Putamen (tissue), 1 donor: ENCODE results near the gene FGF19.

Experiments
- DNase-seq: peaks from one replicate; pipeline ENCODE4 v3.0.0-alpha.2; 2016; ENCODE audit warnings: low spot score

The FGF19 gene

GRCh38 chr11:69716891-69717747 is 13.3 kb upstream of the FGF19 start:
- no peak for DNase-seq

- no peak for DNase-seq
These were observed 12.3 kb upstream of the FGF19 start for GRCh38 chr11:69716099-69716498.

GRCh38 chr11:69715446-69715845 is 11.6 kb upstream of the FGF19 start:
- DNase-seq: no peak

- DNase-seq: no peak
These were observed 8.3 kb upstream of the FGF19 start for GRCh38 chr11:69711822-69712801.

- DNase-seq: no peak
These were observed 5.0 kb upstream of the FGF19 start for GRCh38 chr11:69708736-69709401.

- no peak for DNase-seq
These were observed 3.4 kb upstream of the FGF19 start for GRCh38 chr11:69707176-69707575.

DNA sequence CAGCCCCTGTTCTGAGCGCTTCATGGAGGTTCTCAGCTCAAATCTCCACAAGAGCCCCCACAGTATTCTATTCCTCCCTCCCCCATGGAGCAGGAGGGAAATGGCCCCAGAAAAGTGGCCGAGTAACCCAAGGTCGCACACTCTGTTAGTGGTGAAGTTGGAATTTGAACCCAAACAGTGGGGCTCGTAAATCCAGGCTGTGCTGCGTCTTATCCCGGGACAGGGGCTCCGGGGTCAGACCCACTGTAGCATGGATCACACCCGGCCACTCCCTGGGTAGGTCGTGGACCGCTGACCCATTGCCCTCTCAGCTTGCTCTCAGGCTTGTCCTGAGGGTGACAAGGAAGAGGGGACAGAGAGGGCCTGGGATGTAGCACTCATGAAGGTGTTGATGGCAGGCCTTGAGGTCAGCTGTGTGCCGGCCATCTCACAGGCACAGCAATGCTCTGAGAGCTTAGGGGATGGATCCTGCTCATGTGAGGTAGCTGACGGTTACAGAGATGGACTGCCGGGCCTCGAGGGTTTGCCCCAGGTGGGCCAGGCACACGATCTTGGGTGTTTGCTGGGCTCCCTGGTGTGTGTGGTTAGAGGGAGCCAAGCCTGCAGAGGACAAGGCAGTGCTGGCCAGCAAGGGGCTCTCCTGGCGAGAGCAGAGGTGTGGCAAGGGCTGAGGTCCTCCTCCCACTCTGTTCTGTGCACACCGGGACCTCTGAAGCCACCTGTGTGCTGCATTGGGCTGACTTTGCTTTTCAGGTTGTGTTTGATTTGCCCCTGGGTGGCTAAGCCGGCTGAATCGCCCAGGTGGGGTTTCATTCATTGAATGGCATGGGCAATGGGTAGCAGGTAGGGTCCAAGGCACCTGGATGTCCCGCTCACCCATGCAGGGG is 2.3 kb upstream of the FGF19 start:
- DNase-seq: no peak

DNA sequence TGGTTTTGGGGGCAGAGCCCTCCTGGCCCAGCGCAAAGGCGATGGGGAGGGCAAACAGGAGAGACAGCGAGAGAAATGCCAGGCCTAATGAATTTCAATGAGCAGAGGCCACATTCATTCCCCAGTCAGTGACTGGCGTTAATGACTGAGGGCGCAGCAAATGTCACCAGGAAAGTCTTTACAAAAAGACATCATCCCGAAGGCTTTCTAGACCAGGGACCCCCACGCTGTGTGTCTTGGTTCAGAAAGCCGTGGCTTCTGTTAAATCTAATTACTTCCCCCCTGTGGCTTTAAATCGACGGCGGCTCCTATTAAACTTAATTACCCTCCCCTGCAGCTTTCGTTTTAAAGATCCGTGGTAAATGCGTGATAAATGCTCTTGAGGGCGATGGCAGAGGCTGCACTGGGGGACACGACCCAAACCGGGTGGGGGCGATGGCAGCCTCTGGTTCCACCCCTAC is 1.6 kb upstream of the FGF19 start:
- DNase-seq: no peak

- DNase-seq: no peak
These were observed 859 bp upstream of the FGF19 start for GRCh38 chr11:69704508-69705253.

- no peak for DNase-seq
These were observed 412 bp downstream of the FGF19 start for GRCh38 chr11:69703453-69703767.

DNA sequence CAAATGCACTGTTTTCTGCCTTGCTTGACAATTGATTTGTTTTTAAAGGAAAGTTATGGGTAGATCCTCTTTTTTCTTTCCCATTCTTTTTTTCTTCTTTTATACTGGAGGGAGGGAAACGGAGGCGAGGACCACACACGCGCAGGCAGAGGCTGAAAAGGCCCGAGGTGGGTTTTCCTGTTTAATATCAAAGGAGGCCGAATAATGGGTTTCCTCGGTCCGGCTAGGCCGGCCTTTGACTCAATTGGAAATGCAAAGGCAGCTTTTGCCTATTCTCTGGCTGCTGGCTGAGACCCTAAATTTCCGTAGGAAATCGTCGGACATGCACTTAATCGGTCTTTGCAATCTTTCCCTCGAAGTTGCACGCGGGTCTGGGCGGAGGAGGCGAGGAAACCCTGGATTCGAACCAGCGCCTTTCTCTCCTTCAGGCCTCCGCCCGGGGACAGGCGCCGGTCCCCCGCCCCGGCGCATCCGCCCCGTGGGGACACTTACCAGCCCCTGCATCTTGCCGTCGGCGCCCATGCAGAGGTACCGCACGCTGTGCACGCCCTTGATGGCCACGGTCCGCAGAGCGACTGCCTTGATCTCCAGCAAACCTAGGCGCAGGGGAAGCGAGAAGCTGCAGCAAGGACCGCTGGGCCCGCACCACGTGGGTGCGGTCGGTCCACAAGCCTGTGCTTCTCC is 911 bp downstream of the FGF19 start:
- no peak for DNase-seq

DNA sequence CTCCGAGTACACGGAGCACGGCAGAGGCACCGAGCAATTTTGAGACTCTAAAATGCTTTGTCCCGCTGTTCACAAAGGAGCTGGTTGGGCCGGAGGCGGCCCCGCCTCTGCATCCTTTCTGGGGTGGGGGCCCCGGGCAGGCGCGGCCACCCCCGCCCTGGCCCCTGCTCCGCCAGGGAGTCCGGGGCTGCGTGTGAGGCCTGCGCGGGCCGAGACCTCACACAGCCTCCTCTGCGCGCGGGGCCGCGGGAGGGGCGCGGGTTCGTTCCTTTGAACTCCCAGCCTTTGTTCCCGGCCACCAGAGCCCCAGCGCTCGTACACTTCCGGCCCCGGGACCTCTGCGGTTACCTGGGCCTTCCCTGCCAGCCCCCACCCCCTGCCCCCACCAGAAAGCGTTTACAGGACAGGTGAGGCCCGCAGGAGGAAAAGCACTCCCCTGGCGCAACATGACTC is 1.6 kb downstream of the FGF19 start:
- DNase-seq: no peak

DNA sequence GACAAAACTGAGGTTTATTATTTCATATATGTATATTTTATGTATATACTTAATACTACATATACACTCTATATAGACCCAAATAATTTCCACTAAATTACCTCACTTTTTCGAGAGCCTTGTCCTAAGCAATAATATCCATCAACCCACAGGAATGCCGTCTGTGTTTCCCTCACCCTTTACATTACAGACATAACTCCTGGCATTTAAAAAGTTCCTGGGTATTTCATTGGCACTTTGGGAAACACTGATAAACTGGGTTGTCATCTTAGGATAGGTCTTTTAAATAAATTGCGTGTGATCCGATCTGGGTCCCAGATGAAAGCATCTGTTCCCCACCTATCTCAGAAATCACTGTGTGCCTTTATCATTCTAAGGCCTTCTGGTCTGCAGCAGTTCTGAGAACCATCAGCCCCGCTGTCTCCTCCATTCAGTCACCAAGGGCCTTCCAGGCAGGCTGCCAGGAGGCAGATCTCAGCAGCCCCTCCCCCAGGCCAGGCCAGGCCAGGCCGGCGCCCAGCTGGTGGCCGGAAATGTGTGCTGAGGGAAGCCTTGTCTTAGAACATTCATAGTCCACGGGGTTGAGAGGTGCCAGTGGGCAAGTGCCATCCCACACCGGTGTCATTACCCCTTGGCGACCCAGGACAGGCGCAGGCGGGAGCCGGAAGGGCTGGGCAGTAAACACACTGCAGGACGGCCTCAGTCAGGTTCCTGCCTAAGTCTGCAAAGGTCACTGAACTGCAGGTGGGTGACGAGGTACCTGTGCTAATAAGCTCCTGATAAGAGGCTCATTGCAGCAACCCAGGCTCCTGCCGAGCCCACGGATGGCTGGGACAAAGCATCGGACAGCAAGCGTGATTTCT is 3.3 kb downstream of the FGF19 start:
- peak; percentile 32 for DNase-seq

- DNase-seq: no peak
These were observed 4.6 kb downstream of the FGF19 start for GRCh38 chr11:69699213-69699612.

DNA sequence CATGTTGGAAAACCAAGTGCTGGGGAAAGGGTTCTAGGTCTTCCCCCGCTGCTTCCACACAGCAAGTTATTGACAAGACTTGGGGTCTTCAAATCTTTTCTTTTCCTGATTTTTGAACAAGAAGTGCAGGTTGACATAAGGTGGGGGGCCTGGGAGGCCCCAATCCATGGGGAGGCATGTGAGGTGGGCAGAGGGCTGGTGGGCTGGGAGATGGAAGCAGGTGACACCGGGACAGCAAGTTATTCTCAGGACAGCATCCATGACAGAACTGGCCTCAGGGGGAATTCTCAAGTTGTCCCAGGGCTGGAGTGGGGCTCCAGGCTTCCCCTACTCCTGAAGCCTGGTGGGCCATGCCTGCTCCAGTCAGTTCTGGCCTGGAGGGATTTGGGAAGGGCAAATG is 5.5 kb downstream of the FGF19 start:
- DNase-seq: no peak

DNA sequence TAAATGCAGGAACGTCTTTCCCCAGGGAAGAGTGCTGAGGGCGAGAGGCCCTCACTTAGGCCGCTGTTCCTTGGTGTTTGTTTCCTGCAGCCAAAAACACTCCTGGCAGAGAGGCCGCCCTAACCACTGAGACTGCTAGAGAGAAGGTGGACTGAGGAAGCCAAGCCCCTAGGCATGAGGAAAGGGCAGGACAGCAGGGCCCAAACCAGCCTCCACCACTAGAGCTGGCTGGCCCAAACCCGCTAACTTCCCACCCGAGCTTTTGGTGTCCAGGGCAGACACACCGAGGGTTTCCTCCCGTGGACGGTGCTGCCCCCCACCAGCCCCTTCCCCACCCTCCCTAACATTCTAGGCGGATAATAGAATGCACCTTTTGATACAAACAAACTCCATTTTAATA is 6.0 kb downstream of the FGF19 start:
- DNase-seq: no peak

- no peak for DNase-seq
These were observed 6.4 kb downstream of the FGF19 start for GRCh38 chr11:69697469-69697843.

GRCh38 chr11:69696749-69697468 is 6.9 kb downstream of the FGF19 start:
- DNase-seq: no peak
